HCT116 (cell line): ENCODE data around the gene ZCCHC10. TPM values are rescaled to one million over a fixed set of nuclear protein-coding genes. Genes with fewer than 3 reads are reported as not detected.
"Not testable (repeated sequence)": the region's sequence is repeated elsewhere in the genome, so short reads cannot be mapped to it uniquely, and the experiment has no call there.

ENCODE experiments used
- ATAC-seq: fragments of 200-7000 bp; cut with Tn5 transposase; 2 replicates; pipeline ENCODE4 v1.9.1; 2020; ENCODE audit warnings: mild to moderate bottlenecking, moderate library complexity
- BruUV-seq: library from RNA; stranded (reverse); fragments of 400-500 nt; replicated peaks from 2 replicates; lab custom pipeline; 2021; lab: Mats Ljungman, UMichigan
- CTCF ChIA-PET: fragments of 300-600 bp; sonication (Branson Sonifier 250); formaldehyde crosslinking; loops from one replicate; lab custom pipeline; 2021; ENCODE audit warnings: antibody characterized with exemption; lab: Charles Lee
- POLR2A ChIA-PET: fragments of 300-600, 350-600 bp; sonication (Branson Sonifier 250); formaldehyde crosslinking; loops from one replicate; lab custom pipeline; 2021; ENCODE audit warnings: antibody characterized with exemption; lab: Charles Lee
- RAD21 ChIA-PET, 2 experiments: fragments of 300-600 bp; sonication (Branson Sonifier 250); formaldehyde crosslinking; loops; one replicate each; lab custom pipeline; 2023; ENCODE audit warnings: low total read pairs in 2 of 2; ENCODE audit not compliant: uncharacterized antibody in 2 of 2, unreplicated experiment in 2 of 2, low non-redundant PET in 1 of 2; lab: Charles Lee
- DNase-seq: peaks from one replicate; pipeline ENCODE4 v3.0.0-alpha.2; 2010; ENCODE audit warnings: low read depth, low spot score
- H2AFZ ChIP-seq: fragments of 200-600 bp; shearing (Covaris generic), sonication (generic); 2 replicates; pipeline ENCODE4 v1.6.1; 2017; ENCODE audit warnings: low read depth, mixed run types, mixed read lengths, antibody characterized with exemption, low read length; ENCODE audit not compliant: poor library complexity, severe bottlenecking
- H3K27ac ChIP-seq: 2 replicates; pipeline ENCODE4 v1.5.1; 2012; ENCODE audit warnings: low read depth, low read length
- H3K27me3 ChIP-seq: fragments of 200-600 bp; sonication (generic); 2 replicates; pipeline ENCODE4 v1.6.1; 2016; ENCODE audit warnings: mixed run types, low read length, mixed read lengths; ENCODE audit not compliant: insufficient read depth
- H3K36me3 ChIP-seq, 2 experiments: fragments of 200-500 bp in 1 of 2; fragments of 200-600 bp in 1 of 2; sonication (Bioruptor generic) in 1 of 2; sonication (generic) in 1 of 2; 2 replicates each; pipeline versions ENCODE4 v1.5.1 to v1.6.1; 2014 to 2016; ENCODE audit warnings: low read length in 2 of 2, inconsistent platforms in 1 of 2, mixed read lengths in 1 of 2, mixed run types in 1 of 2; ENCODE audit not compliant: insufficient read depth in 2 of 2, control insufficient read depth in 1 of 2
- H3K4me1 ChIP-seq, 2 experiments: fragments of 200-600 bp in 1 of 2; sonication (generic) in 1 of 2; 2 replicates each; pipeline versions ENCODE4 v1.5.1 to v1.6.1; 2012 to 2017; ENCODE audit warnings: low read length in 2 of 2, inconsistent platforms in 1 of 2, mild to moderate bottlenecking in 1 of 2, mixed read lengths in 1 of 2, mixed run types in 1 of 2, moderate library complexity in 1 of 2; ENCODE audit not compliant: insufficient read depth in 2 of 2, control insufficient read depth in 1 of 2
- H3K4me2 ChIP-seq: fragments of 200-600 bp; sonication (generic); 2 replicates; pipeline ENCODE4 v1.6.1; 2017; ENCODE audit warnings: mixed run types, low read length, mixed read lengths
- H3K4me3 ChIP-seq, 2 experiments: fragments of 200-600 bp in 1 of 2; sonication (generic) in 1 of 2; replicated peaks in 1 of 2; 2 replicates each; pipeline ENCODE4 v1.5.1; 2011 to 2016; ENCODE audit warnings: low read length in 2 of 2, control low read depth in 1 of 2, low read depth in 1 of 2, mild to moderate bottlenecking in 1 of 2, mixed read lengths in 1 of 2, mixed run types in 1 of 2
- H3K79me2 ChIP-seq: fragments of 200-600 bp; sonication (generic); 2 replicates; pipeline ENCODE4 v1.6.1; 2017; ENCODE audit warnings: mild to moderate bottlenecking, mixed run types, low read length, moderate library complexity, mixed read lengths; ENCODE audit not compliant: insufficient read depth
- H3K9ac ChIP-seq: fragments of 200-600 bp; sonication (generic); 2 replicates; pipeline ENCODE4 v1.6.1; 2016; ENCODE audit warnings: low read length, mixed read lengths
- H3K9me2 ChIP-seq: fragments of 200-600 bp; sonication (generic), shearing (Covaris generic); 2 replicates; pipeline ENCODE4 v1.6.1; 2017; ENCODE audit warnings: mixed run types, mild to moderate bottlenecking, moderate library complexity; ENCODE audit not compliant: insufficient read depth
- H3K9me3 ChIP-seq, 2 experiments: fragments of 200-500 bp in 1 of 2; fragments of 200-600 bp in 1 of 2; sonication (Bioruptor generic) in 1 of 2; sonication (generic) in 1 of 2; 2 replicates each; pipeline ENCODE4 v1.6.1; 2014 to 2017; ENCODE audit warnings: low read length in 2 of 2, mixed read lengths in 2 of 2, inconsistent platforms in 1 of 2, low read depth in 1 of 2, mild to moderate bottlenecking in 1 of 2, mixed run types in 1 of 2, moderate library complexity in 1 of 2; ENCODE audit not compliant: control insufficient read depth in 1 of 2, insufficient read depth in 1 of 2
- H4K20me1 ChIP-seq: fragments of 200-600 bp; sonication (generic), shearing (Covaris generic); 2 replicates; pipeline ENCODE4 v1.6.1; 2017; ENCODE audit warnings: mixed run types, mild to moderate bottlenecking, moderate library complexity; ENCODE audit not compliant: insufficient read depth
- CBX3 ChIP-seq: IDR thresholded peaks from 2 replicates; pipeline ENCODE4 v1.6.1; 2012; ENCODE audit warnings: low read depth
- EZH2 ChIP-seq: fragments of 200-600 bp; sonication (generic); IDR thresholded peaks from 2 replicates; pipeline ENCODE4 v1.6.1; 2017; ENCODE audit warnings: antibody characterized with exemption, mixed run types
- EZH2phosphoT487 ChIP-seq: fragments of 200-600 bp; IDR thresholded peaks from 2 replicates; pipeline ENCODE4 v1.6.1; 2018; ENCODE audit warnings: antibody characterized with exemption, borderline replicate concordance
- FOSL1 ChIP-seq: IDR thresholded peaks from 2 replicates; pipeline ENCODE4 v1.6.1; 2012; ENCODE audit warnings: low read depth
- JUND ChIP-seq: IDR thresholded peaks from 2 replicates; pipeline ENCODE4 v1.6.1; 2012
- MAX ChIP-seq: IDR thresholded peaks from 2 replicates; pipeline ENCODE4 v1.6.1; 2012
- POLR2A ChIP-seq: IDR thresholded peaks from 2 replicates; pipeline ENCODE4 v1.7.0; 2011; ENCODE audit warnings: borderline replicate concordance; ENCODE audit not compliant: insufficient read depth, insufficient read length; ENCODE audit errors: extremely low read depth
- POLR2AphosphoS5 ChIP-seq: IDR thresholded peaks from 2 replicates; pipeline ENCODE4 v1.6.1; 2011; ENCODE audit warnings: mild to moderate bottlenecking, low read depth, low read length, moderate library complexity
- SIN3A ChIP-seq: IDR thresholded peaks from 2 replicates; pipeline ENCODE4 v1.6.1; 2012; ENCODE audit warnings: low read depth
- SP1 ChIP-seq: IDR thresholded peaks from 2 replicates; pipeline ENCODE4 v1.6.1; 2012; ENCODE audit warnings: low read depth
- TCF7L2 ChIP-seq: IDR thresholded peaks from 2 replicates; pipeline ENCODE4 v1.7.0; 2011; ENCODE audit warnings: borderline replicate concordance, inconsistent platforms; ENCODE audit not compliant: insufficient read depth, insufficient read length; ENCODE audit errors: extremely low read depth
- ZNF274 ChIP-seq: fragments of 200-500 bp; sonication (Bioruptor generic); IDR thresholded peaks from 2 replicates; pipeline ENCODE4 v1.6.1; 2014; ENCODE audit warnings: mild to moderate bottlenecking, low read depth, low read length, inconsistent platforms
- intact Hi-C: fragments of 100-400 bp; cut with micrococcal nuclease; formaldehyde crosslinking; loops from 2 replicates; pipeline ENCODE4 v1.10.0; 2022
- total RNA-seq: library from RNA; stranded (reverse); gene quantifications from one replicate; pipeline ENCODE4 v1.2.1, GENCODE V29; 2021; ENCODE audit not compliant: unreplicated experiment
- TF ChIP-seq, protein P1 (sequence below): IDR thresholded peaks from 2 replicates; pipeline ENCODE4 v1.6.1; 2012

The ZCCHC10 gene
- total RNA-seq, 1 experiment from 2014 or later: 19.2 TPM

- H3K9me3 ChIP-seq, H3K27me3 ChIP-seq, H4K20me1 ChIP-seq, H3K9me2 ChIP-seq, H3K79me2 ChIP-seq, intact Hi-C loops, H3K4me1 ChIP-seq, H3K4me3 ChIP-seq, H3K27ac ChIP-seq, BruUV-seq, H3K9ac ChIP-seq, CTCF ChIA-PET, H2AFZ ChIP-seq, ATAC-seq, DNase-seq, H3K36me3 ChIP-seq, H3K4me2 ChIP-seq: not testable (repeated sequence)
- RAD21 ChIA-PET: interaction anchor here in 1 of 2 experiments (0.7 kb wide), 1 partner anchor 215 kb away, joined by 4 read pairs; no protein-coding TSS in a partner anchor
- POLR2A ChIA-PET: interaction anchor here (1.5 kb wide), 1 partner anchor 15 kb away, joined by 4 read pairs; the partner anchor contains the start of gene HSPA4
Observed at GRCh38 chr5:133036677-133037076, 10.3 kb upstream of the ZCCHC10 start.

DNA sequence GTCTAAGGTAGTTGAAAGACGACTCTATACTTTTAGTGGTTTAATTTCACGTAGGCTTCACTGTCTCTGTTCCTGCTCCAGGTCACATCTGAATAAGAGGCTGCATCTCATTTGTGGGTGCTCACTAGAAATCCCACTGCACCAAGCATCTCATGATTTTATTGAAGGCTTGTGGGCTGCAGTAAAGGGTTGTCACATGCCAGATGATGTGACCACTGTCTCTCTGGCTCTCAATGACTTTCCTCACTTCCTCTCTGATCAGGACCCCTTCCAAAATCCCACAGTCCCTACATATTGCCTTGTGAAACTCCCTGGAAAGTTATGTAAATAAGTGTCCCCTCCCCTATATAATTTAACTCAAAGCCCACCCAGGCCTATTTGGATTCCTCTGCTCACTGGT, 8.9 kb upstream of the ZCCHC10 start:
- H3K27me3 ChIP-seq: no peaks in the 10 kb centered on the region
- no peaks in the 10 kb centered on the region for H3K9me3 ChIP-seq
- no peaks in the 10 kb centered on the region for H3K4me1 ChIP-seq
- RAD21 ChIA-PET: no interaction called here
- no peaks in the 10 kb centered on the region for H4K20me1 ChIP-seq
- POLR2A ChIA-PET: no interaction called here
- H3K36me3 ChIP-seq: no peaks in the 10 kb centered on the region
- TF ChIP-seq TCF7L2 (no peak), EZH2 (no peak)
- TF ChIP-seq, all 23 proteins: peak for 0
- H3K9me2 ChIP-seq: no peaks in the 10 kb centered on the region
- H3K27ac ChIP-seq: no peak overlapping the region
- ATAC-seq: no peak
- intact Hi-C loops: no loop called here
- no peaks in the 10 kb centered on the region for H3K79me2 ChIP-seq
- no peak overlapping the region for H2AFZ ChIP-seq
- H3K4me3 ChIP-seq: no peak overlapping the region
- no peak overlapping the region for H3K9ac ChIP-seq
- BruUV-seq: no TSS peak
- CTCF ChIA-PET: no interaction called here
- no peak for DNase-seq
- no peak overlapping the region for H3K4me2 ChIP-seq

GRCh38 chr5:133034064-133034463, 7.7 kb upstream of the ZCCHC10 start:
- Histone ChIP-seq H3K4me3 (no peak overlapping the region), H3K27ac (no peak overlapping the region), H4K20me1 (no peaks in the 10 kb centered on the region), H3K9me3 (no peaks in the 10 kb centered on the region), H3K36me3 (no peaks in the 10 kb centered on the region), H2AFZ (no peak overlapping the region), H3K79me2 (no peaks in the 10 kb centered on the region), H3K4me1 (no peaks in the 10 kb centered on the region), H3K9me2 (no peaks in the 10 kb centered on the region), H3K4me2 (no peak overlapping the region), H3K27me3 (no peaks in the 10 kb centered on the region)
- ChIA-PET RAD21 (no interaction called here), POLR2A (no interaction called here), CTCF (no interaction called here)
- intact Hi-C loops: no loop called here
- no peak for ATAC-seq
- DNase-seq: no peak
- TF ChIP-seq POLR2A (no peak), FOSL1 (no peak), ZNF274 (no peak), SIN3A (no peak), MAX (no peak), POLR2AphosphoS5 (no peak), TCF7L2 (no peak), EZH2phosphoT487 (no peak), SP1 (no peak), JUND (no peak), CBX3 (no peak)
- TF ChIP-seq, protein P1, sequence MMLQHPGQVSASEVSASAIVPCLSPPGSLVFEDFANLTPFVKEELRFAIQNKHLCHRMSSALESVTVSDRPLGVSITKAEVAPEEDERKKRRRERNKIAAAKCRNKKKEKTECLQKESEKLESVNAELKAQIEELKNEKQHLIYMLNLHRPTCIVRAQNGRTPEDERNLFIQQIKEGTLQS: no peak
- TF ChIP-seq, all 23 proteins: peak for 0
- no TSS peak for BruUV-seq
- H3K9ac ChIP-seq: no peak overlapping the region
